Spleen (tissue), 7 donors: ENCODE data around the gene DNAJC16.

Experiments used
- POLR2A ChIP-seq, 3 donors: fragments of 450-650 bp; IDR thresholded peaks; one replicate each; pipeline ENCODE4 v1.5.1; 2017; ENCODE audit warnings: antibody characterized with exemption in 3 of 3, mild to moderate bottlenecking in 1 of 3
- POLR2AphosphoS5 ChIP-seq, 3 donors: sonication (generic); formaldehyde crosslinking; IDR thresholded peaks; one replicate each; pipeline ENCODE4 v1.5.1; 2017; ENCODE audit warnings: antibody characterized with exemption in 3 of 3
- TF ChIP-seq, protein P1 (sequence below), 11 experiments: fragments of 200-600 bp in 7 of 11; fragments of 450-650 bp in 4 of 11; sonication (generic) in 4 of 11; IDR thresholded peaks in 8 of 11; conservative IDR thresholded peaks in 3 of 11; 1 replicate in 7 of 11; 2 replicates in 4 of 11; pipeline versions ENCODE4 v1.4.0 to v1.8.0; 2016 to 2021; ENCODE audit warnings: antibody characterized with exemption in 11 of 11, inconsistent platforms in 4 of 11, mild to moderate bottlenecking in 1 of 11
- donor health status: DM: no; HTN: no; CAD: no; lungs with moderate emphysema.
- donor health status: DM: no; HTN: no; CAD: no.
- donor health status: DM: no; HTN: no; CAD: no.

- TF ChIP-seq, protein P1, sequence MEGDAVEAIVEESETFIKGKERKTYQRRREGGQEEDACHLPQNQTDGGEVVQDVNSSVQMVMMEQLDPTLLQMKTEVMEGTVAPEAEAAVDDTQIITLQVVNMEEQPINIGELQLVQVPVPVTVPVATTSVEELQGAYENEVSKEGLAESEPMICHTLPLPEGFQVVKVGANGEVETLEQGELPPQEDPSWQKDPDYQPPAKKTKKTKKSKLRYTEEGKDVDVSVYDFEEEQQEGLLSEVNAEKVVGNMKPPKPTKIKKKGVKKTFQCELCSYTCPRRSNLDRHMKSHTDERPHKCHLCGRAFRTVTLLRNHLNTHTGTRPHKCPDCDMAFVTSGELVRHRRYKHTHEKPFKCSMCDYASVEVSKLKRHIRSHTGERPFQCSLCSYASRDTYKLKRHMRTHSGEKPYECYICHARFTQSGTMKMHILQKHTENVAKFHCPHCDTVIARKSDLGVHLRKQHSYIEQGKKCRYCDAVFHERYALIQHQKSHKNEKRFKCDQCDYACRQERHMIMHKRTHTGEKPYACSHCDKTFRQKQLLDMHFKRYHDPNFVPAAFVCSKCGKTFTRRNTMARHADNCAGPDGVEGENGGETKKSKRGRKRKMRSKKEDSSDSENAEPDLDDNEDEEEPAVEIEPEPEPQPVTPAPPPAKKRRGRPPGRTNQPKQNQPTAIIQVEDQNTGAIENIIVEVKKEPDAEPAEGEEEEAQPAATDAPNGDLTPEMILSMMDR (IDR thresholded peaks at IDR 0.05 in 8 of 11, conservative IDR thresholded peaks at IDR 0.05 in 3 of 11) = no peak
- TF ChIP-seq POLR2AphosphoS5 (IDR thresholded peaks at IDR 0.05) (no peak), POLR2A (IDR thresholded peaks at IDR 0.05) (no peak)
Observed at GRCh38 chr1:15493869-15494390, 32.7 kb upstream of the DNAJC16 start.
